KMS-11 (cell line): ENCODE measurements around the gene MRFAP1.
"Not testable (repeated sequence)": the region's sequence is repeated elsewhere in the genome, so short reads cannot be mapped to it uniquely, and the experiment has no call there.

Experiments
- H2AFZ ChIP-seq: fragments of 200-600 bp; sonication (generic); 2 replicates; pipeline ENCODE4 v1.6.1; 2016; ENCODE audit warnings: antibody characterized with exemption, mixed run types, low read depth
- H3K27ac ChIP-seq: fragments of 200-600 bp; sonication (generic); 2 replicates; pipeline ENCODE4 v1.6.1; 2016; ENCODE audit warnings: mild to moderate bottlenecking, mixed run types
- H3K27me3 ChIP-seq: fragments of 200-600 bp; sonication (generic); 2 replicates; pipeline ENCODE4 v1.6.1; 2017; ENCODE audit warnings: mild to moderate bottlenecking, low read depth, mixed run types, moderate library complexity; ENCODE audit not compliant: insufficient read depth
- H3K36me3 ChIP-seq: fragments of 200-600 bp; sonication (generic); 2 replicates; pipeline ENCODE4 v1.6.1; 2017; ENCODE audit warnings: mild to moderate bottlenecking, mixed run types; ENCODE audit not compliant: insufficient read depth
- H3K4me1 ChIP-seq: fragments of 200-600 bp; sonication (generic); 2 replicates; pipeline ENCODE4 v1.6.1; 2016; ENCODE audit warnings: mild to moderate bottlenecking, low read depth, mixed run types; ENCODE audit not compliant: poor library complexity, severe bottlenecking
- H3K4me2 ChIP-seq: fragments of 200-600 bp; sonication (generic); 2 replicates; pipeline ENCODE4 v1.7.0; 2016; ENCODE audit warnings: mild to moderate bottlenecking, mixed run types
- H3K4me3 ChIP-seq: fragments of 200-600 bp; sonication (generic); IDR thresholded peaks from 2 replicates; pipeline ENCODE4 v1.6.1; 2017; ENCODE audit warnings: low read depth, low read length, mixed read lengths; ENCODE audit not compliant: insufficient read depth
- H3K79me2 ChIP-seq: fragments of 200-600 bp; sonication (generic); 2 replicates; pipeline ENCODE4 v1.6.1; 2016; ENCODE audit warnings: low read depth, mixed run types; ENCODE audit not compliant: insufficient read depth
- H3K9ac ChIP-seq: fragments of 200-600 bp; sonication (generic); 2 replicates; pipeline ENCODE4 v1.6.1; 2016; ENCODE audit warnings: mild to moderate bottlenecking, mixed run types
- H4K20me1 ChIP-seq: fragments of 200-600 bp; sonication (generic); 2 replicates; pipeline ENCODE4 v1.6.1; 2016; ENCODE audit warnings: mild to moderate bottlenecking, mixed run types; ENCODE audit not compliant: insufficient read depth
- TF ChIP-seq, protein P1 (sequence below): fragments of 200-600 bp; sonication (generic); conservative IDR thresholded peaks from 2 replicates; pipeline ENCODE4 v1.6.1; 2017; ENCODE audit warnings: low read depth, mild to moderate bottlenecking, antibody characterized with exemption, low read length, moderate library complexity, mixed read lengths

The MRFAP1 gene

DNA sequence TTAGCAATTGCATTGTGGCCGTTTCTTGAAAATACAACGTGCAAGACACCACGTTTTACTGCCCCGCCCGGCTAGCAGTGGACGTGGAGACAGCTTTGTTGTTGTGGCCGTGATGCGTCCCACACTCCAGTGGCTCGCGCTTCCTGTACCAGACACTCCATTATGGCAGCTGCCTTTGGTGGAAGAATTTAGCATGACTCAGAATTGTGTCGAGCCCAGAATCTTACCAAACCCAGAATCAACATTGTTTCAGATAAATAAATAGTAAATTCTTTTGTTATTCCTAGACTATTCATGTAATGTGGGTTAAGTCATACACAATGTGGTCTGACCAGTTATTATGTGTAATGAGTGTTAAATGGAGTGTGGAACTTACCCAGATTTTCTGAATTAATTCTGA lies 27.9 kb downstream of the MRFAP1 start:
- H3K4me1 ChIP-seq = no peaks in the 10 kb centered on the region
- no peaks in the 10 kb centered on the region for H4K20me1 ChIP-seq
- no peak overlapping the region for H3K9ac ChIP-seq
- no peaks in the 10 kb centered on the region for H3K79me2 ChIP-seq
- no peaks in the 10 kb centered on the region for H3K27me3 ChIP-seq
- H2AFZ ChIP-seq = no peak overlapping the region
- no peak overlapping the region for H3K4me2 ChIP-seq
- TF ChIP-seq, protein P1, sequence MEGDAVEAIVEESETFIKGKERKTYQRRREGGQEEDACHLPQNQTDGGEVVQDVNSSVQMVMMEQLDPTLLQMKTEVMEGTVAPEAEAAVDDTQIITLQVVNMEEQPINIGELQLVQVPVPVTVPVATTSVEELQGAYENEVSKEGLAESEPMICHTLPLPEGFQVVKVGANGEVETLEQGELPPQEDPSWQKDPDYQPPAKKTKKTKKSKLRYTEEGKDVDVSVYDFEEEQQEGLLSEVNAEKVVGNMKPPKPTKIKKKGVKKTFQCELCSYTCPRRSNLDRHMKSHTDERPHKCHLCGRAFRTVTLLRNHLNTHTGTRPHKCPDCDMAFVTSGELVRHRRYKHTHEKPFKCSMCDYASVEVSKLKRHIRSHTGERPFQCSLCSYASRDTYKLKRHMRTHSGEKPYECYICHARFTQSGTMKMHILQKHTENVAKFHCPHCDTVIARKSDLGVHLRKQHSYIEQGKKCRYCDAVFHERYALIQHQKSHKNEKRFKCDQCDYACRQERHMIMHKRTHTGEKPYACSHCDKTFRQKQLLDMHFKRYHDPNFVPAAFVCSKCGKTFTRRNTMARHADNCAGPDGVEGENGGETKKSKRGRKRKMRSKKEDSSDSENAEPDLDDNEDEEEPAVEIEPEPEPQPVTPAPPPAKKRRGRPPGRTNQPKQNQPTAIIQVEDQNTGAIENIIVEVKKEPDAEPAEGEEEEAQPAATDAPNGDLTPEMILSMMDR = no peak
- no peak overlapping the region for H3K27ac ChIP-seq
- no peak overlapping the region for H3K4me3 ChIP-seq
- no peaks in the 10 kb centered on the region for H3K36me3 ChIP-seq

GRCh38 chr4:6671648-6672047 lies 31.2 kb downstream of the MRFAP1 start:
- no peak overlapping the region for H3K4me3 ChIP-seq
- H3K4me1 ChIP-seq = peaks cover 17% of the 10 kb centered on the region
- H3K4me2 ChIP-seq = no peak overlapping the region
- TF ChIP-seq, protein P1 = no peak
- no peak overlapping the region for H3K27ac ChIP-seq
- no peak overlapping the region for H2AFZ ChIP-seq
- H3K9ac ChIP-seq = no peak overlapping the region
- no peaks in the 10 kb centered on the region; the same call in 1 of the 2 replicates for H4K20me1 ChIP-seq
- H3K79me2 ChIP-seq = peaks cover 18% of the 10 kb centered on the region
- H3K36me3 ChIP-seq = no peaks in the 10 kb centered on the region
- no peaks in the 10 kb centered on the region for H3K27me3 ChIP-seq

- Histone ChIP-seq H3K9ac (no peak overlapping the region), H3K36me3 (no peaks in the 10 kb centered on the region), H3K4me3 (no peak overlapping the region), H4K20me1 (no peaks in the 10 kb centered on the region; the same call in 1 of the 2 replicates), H3K27ac (no peak overlapping the region), H3K79me2 (peaks cover 19% of the 10 kb centered on the region), H2AFZ (no peak overlapping the region), H3K4me2 (no peak overlapping the region), H3K4me1 (peaks cover 17% of the 10 kb centered on the region), H3K27me3 (no peaks in the 10 kb centered on the region)
- TF ChIP-seq, protein P1 = no peak
Measured at GRCh38 chr4:6672131-6672530, 31.6 kb downstream of the MRFAP1 start.

DNA sequence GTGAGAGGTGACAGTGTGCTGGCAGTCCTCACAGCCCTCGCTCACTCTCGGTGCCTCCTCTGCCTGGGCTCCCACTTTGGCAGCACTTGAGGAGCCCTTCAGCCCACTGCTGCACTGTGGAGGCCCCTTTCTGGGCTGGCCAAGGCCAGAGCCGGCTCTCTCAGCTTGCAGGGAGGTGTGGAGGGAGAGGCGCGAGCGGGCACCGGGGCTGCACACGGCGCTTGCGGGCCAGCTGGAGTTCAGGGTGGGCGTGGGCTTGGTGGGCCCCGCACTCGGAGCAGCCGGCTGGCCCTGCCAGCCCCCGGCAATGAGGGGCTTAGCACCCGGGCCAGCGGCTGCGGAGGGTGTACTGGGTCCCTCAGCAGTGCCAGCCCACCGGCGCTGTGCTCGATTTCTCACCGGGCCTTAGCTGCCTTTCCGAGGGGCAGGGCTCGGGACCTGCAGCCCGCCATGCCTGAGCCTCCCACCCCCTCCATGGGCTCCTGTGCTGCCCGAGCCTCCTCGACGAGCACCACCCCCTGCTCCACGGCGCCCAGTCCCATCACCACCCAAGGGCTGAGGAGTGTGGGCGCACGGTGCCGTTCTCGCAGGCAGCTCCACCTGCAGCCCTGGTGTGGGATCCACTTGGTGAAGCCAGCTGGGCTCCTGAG lies 32.2 kb downstream of the MRFAP1 start:
- not testable (repeated sequence) for H3K27me3 ChIP-seq, H3K27ac ChIP-seq, H3K4me2 ChIP-seq, H3K36me3 ChIP-seq, H3K4me3 ChIP-seq, H4K20me1 ChIP-seq, H3K9ac ChIP-seq
- Histone ChIP-seq H3K79me2 (peaks cover 19% of the 10 kb centered on the region), H2AFZ (peak overlapping the region; percentile 81; the same call in 1 of the 2 replicates), H3K4me1 (peaks cover 17% of the 10 kb centered on the region)

DNA sequence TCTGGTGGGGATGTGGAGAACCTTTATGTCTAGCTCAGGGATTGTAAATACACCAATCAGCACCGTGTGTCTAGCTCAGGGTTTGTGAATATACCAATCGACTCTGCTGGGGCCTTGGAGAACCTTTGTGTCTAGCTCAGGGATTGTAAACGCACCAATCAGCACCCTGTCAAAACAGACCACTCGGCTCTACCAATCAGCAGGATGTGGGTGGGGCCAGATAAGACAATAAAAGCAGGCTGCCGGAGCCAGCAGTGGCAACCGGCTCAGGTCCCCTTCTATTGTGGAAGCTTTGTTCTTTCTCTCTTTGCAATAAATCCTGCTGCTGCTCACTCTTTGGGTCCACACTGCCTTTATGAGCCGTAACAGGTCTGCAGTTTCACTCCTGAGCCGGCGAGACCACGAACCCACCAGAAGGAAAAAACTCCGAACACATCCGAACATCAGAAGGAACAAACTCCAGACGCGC lies 32.7 kb downstream of the MRFAP1 start:
- Histone ChIP-seq H3K27ac (peak overlapping the region; percentile 62; the same call in 1 of the 2 replicates), H3K79me2 (peaks cover 19% of the 10 kb centered on the region), H3K9ac (peak overlapping the region; percentile 58; the same call in 1 of the 2 replicates), H2AFZ (peak overlapping the region; percentile 81), H3K4me2 (peak overlapping the region; percentile 45; the same call in 1 of the 2 replicates), H3K4me1 (peaks cover 17% of the 10 kb centered on the region)
- H3K27me3 ChIP-seq, H4K20me1 ChIP-seq, H3K4me3 ChIP-seq, H3K36me3 ChIP-seq: not testable (repeated sequence)
